ENCODE results near the gene PACSIN2. TPM values are rescaled to one million over a fixed set of nuclear protein-coding genes. Genes with fewer than 3 reads are reported as not detected.

Gene PACSIN2
- total RNA-seq, 1 donor from 2014 or later, result 62.1 TPM

GRCh38 chr22:42883970-42884369 lies 131.0 kb downstream of the PACSIN2 start:
- DNase-seq (ENCODE audit: low read depth, low spot score), result no peak

GRCh38 chr22:42883121-42883520 lies 131.8 kb downstream of the PACSIN2 start:
- DNase-seq (ENCODE audit: low read depth, low spot score), result no peak

GRCh38 chr22:42881982-42882656 lies 132.8 kb downstream of the PACSIN2 start:
- DNase-seq (ENCODE audit: low read depth, low spot score), result no peak

GRCh38 chr22:42881298-42881697 lies 133.7 kb downstream of the PACSIN2 start:
- no peak for DNase-seq (ENCODE audit: low read depth, low spot score)

- no peak for DNase-seq (ENCODE audit: low read depth, low spot score)
Observed at GRCh38 chr22:42880815-42881214, 134.1 kb downstream of the PACSIN2 start.

GRCh38 chr22:42879371-42880021 lies 135.5 kb downstream of the PACSIN2 start:
- no peak for DNase-seq (ENCODE audit: low read depth, low spot score)

GRCh38 chr22:42878561-42879305 lies 136.2 kb downstream of the PACSIN2 start:
- no peak for DNase-seq (ENCODE audit: low read depth, low spot score)

GRCh38 chr22:42877597-42878340 lies 137.2 kb downstream of the PACSIN2 start:
- DNase-seq (ENCODE audit: low read depth, low spot score), result no peak

- no peak for DNase-seq (ENCODE audit: low read depth, low spot score)
Observed at GRCh38 chr22:42877158-42877557, 137.8 kb downstream of the PACSIN2 start.

GRCh38 chr22:42876041-42876440 lies 138.9 kb downstream of the PACSIN2 start:
- no peak for DNase-seq (ENCODE audit: low read depth, low spot score)

GRCh38 chr22:42874010-42874409 lies 140.9 kb downstream of the PACSIN2 start:
- no peak for DNase-seq (ENCODE audit: low read depth, low spot score)

- no peak for DNase-seq (ENCODE audit: low read depth, low spot score)
Observed at GRCh38 chr22:42873356-42873755, 141.6 kb downstream of the PACSIN2 start.

- no peak for DNase-seq (ENCODE audit: low read depth, low spot score)
Observed at GRCh38 chr22:42872821-42873220, 142.1 kb downstream of the PACSIN2 start.

- DNase-seq (ENCODE audit: low read depth, low spot score), result no peak
Observed at GRCh38 chr22:42871146-42872050, 143.6 kb downstream of the PACSIN2 start.

GRCh38 chr22:42869888-42870480 lies 145.0 kb downstream of the PACSIN2 start:
- no peak for DNase-seq (ENCODE audit: low read depth, low spot score)

GRCh38 chr22:42869463-42869862 lies 145.5 kb downstream of the PACSIN2 start:
- no peak for DNase-seq (ENCODE audit: low read depth, low spot score)

- DNase-seq (ENCODE audit: low read depth, low spot score), result no peak
Observed at GRCh38 chr22:42868751-42869251, 146.1 kb downstream of the PACSIN2 start.

- DNase-seq (ENCODE audit: low read depth, low spot score), result no peak
Observed at GRCh38 chr22:42866100-42866499, 148.8 kb downstream of the PACSIN2 start.

GRCh38 chr22:42865536-42865935 lies 149.4 kb downstream of the PACSIN2 start:
- DNase-seq (ENCODE audit: low read depth, low spot score), result no peak

- DNase-seq (ENCODE audit: low read depth, low spot score), result no peak
Observed at GRCh38 chr22:42863349-42863961, 151.5 kb downstream of the PACSIN2 start.

All from pulmonary artery endothelial cell (primary cell).